HG03460 (cell line): ENCODE measurements around the gene TNK2.
"Not testable (repeated sequence)": the region's sequence is repeated elsewhere in the genome, so short reads cannot be mapped to it uniquely, and the experiment has no call there.

Source experiments
- ATAC-seq: cut with Tn5 transposase; IDR thresholded peaks from one replicate; pipeline ENCODE4 v1.9.1; 2021; ENCODE audit not compliant: unreplicated experiment

Gene TNK2

DNA sequence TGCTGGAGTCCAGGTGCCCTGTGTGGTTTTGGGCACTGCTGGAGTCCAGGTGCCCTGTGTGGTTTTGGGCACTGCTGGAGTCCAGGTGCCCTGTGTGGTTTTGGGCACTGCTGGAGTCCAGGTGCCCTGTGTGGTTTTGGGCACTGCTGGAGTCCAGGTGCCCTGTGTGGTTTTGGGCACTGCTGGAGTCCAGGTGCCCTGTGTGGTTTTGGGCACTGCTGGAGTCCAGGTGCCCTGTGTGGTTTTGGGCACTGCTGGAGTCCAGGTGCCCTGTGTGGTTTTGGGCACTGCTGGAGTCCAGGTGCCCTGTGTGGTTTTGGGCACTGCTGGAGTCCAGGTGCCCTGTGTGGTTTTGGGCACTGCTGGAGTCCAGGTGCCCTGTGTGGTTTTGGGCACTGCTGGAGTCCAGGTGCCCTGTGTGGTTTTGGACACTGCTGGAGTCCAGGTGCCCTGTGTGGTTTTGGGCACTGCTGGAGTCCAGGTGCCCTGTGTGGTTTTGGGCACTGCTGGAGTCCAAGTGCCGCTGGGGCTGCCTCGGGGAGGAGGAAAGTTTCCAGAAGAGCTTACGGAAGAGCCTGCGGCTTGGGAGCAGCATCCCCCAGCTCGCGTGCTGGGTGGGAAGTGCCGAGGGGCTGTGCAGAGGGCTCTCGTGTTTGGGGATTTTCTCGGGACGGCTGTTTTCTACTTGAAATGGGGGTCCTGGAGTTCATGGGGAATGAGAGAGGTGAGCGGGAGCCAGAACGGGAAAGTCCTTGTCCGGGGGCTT, 83.7 kb downstream of the TNK2 start:
- ATAC-seq, result not testable (repeated sequence)

DNA sequence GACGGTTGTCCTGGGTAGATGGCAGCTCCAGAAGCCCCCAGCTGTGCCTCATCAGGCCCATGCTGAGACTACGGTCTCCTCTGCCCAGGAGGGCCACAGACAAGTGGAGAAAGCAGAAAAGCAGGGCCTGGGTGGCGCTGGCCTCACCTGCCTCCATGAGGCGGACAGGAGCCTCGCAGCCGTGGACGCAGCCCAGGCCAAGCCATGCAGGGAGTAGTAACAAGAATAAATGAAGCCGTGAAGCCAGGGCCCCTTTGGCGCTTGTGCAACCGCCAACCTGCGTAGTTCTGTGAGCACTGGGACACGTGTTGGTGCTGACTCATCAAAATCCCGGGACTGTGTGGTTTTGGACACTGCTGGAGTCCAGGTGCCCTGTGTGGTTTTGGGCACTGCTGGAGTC, 84.4 kb downstream of the TNK2 start:
- ATAC-seq, result no peak

DNA sequence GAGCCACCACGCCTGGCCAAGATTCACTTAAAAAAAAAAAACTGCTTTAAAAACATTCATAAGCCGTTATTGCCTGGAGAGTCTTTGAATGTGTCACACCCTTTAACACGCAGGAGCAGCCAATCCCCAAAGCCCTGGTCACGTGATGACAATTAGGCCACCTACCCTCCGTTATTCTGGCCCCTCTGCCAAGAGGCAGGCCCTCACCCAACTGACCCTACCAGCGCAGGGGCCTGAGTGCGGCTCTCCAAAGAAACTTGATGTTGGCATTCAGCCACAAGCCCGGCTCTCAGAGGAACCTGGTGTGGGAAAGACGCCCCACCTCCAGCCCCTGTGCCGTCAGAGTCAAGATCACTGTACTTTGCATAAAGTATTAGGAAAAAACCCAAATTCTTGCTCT, 85.1 kb downstream of the TNK2 start:
- ATAC-seq, result no peak

DNA sequence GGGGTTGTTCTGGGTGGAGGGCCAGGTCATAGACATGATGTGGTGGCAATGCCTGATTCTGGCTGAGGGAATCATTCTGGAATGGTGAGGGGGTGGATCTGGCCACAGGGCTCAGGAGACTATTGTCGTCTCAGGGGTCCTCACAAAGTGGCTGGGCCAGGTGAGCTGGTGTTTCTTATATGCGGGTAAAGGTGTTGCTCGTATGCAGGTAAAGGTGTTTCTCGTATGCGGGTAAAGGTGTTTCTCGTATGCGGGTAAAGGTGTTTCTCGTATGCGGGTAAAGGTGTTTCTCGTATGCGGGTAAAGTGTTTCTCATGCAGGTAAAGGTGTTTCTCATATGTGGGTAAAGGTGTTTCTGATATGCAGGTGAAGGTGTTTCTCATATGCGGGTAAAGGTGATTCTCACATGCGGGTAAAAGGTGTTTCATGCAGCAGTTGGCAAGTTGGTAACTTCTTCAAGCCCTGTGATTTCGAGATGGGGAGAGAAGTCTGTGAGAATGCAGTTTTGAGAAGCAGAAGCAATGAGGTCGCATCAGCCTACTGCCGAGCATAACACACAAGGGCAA, 86.1 kb downstream of the TNK2 start:
- no peak for ATAC-seq

DNA sequence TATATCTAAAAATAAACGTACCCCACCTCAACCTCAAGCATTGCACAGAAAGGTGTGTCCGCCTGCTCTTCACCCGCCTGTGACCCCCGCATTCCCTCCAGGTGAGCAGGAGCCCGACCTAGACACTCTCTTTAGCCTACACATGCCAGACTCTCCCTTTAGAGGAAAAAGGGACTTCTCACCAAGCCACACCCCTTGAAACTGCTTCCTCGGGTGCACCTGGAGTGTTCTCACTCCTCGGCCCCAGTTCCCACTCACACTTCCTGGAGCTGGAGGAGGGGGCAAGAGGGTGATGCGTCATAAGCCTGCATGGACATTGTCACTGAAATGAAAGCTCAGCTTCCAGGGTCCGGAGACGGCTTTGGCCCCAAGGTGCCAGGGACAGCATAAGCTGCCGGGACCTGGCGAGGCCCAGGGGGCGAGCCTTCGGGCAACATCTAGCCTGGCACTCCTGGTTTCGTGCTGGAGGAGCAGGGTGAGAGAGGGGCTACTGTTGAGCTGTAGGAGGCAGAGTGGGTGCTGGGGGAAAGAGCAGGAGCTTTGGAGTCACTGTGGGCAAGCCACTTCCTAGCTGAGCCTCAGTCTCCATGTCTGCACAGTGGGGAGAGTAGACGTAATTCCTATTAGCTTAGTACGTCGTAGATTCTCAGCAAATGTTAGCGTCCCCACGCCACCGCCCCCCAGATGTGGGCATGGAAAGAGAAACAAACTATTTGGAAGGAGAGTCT, 86.8 kb downstream of the TNK2 start:
- no peak for ATAC-seq

DNA sequence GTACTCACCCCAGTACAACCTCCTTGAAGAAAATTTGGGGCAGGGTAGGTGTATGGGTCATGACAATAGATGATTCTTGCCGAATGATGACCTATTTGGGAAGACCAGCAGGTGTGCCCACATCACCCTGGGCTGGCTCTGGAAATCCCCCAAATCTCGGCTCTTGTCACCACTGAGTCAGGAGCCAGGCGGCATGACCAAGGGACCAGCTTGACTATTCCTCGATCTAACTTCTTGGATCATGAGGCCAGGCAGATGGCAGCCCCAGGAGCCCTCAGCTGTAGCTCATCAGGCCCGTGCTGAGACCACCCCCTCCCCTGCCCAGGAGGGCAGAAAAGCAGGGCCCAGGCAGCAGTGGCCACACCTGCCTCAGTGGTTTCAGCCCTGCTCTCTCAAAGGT, 87.5 kb downstream of the TNK2 start:
- ATAC-seq, result no peak

DNA sequence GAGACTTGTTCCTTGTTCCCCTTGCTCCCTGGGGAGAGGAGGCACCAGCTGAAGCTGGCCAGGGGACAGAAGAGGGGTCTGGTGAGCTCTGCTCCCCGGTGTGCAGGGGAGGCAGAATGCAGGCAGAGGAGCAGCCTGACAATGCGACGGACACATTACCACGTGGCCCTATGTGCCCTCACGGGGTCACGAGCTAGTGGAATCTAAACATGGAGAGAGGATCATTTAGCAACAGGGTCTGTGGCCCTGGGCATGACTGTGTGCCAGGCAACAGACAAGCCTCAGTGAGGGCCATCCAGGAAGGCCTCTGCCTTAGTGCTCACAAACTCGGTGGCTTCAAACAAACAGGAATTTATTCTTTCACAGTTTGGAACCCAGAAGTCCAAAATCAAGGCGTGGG, 88.2 kb downstream of the TNK2 start:
- no peak for ATAC-seq

DNA sequence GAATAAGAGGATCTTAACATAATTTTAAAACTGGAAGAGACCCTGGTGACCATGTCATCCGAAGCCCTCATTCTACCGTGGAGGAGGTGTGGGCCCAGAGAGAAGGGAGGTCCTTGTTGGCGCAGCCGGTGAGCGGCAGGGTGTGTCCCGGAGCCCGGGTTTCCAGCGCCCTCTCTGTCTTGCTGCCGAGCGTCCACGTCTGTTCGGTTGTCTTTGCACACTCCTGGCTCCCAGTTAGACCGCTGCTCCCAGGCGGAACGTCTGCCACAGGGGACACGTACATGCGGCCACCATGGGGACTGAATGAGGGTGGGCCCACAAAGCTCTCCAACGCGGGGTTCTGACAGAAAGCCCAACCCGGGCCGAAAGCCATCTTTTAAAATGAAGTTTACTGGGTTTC, 90.0 kb downstream of the TNK2 start:
- no peak for ATAC-seq

DNA sequence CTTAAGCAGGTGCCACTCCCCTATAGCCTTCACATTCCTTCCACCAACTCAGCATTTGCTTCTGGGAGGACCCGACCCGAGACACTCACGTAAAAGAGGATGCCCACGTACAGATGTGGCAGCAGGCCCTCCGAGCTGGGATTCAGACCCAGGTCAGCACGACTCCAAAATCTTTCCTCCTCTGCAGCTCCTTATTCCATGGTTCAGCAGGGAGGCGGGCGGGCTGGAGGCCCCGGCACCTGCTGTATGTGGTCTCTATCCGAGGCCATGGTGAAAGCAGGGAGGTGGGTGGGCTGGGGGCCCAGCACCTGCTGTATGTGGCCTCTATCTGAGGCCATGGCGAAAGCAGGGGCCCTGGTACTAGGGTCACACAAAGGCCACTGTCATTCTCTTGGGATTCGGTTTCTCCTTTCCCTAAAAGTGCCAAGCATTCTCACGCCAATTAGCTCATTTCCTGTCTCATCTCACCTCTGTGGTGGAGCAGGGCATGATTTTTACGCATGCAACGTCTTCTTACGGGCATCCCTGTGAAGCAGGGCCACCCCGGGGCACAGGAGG, 90.7 kb downstream of the TNK2 start:
- no peak for ATAC-seq

DNA sequence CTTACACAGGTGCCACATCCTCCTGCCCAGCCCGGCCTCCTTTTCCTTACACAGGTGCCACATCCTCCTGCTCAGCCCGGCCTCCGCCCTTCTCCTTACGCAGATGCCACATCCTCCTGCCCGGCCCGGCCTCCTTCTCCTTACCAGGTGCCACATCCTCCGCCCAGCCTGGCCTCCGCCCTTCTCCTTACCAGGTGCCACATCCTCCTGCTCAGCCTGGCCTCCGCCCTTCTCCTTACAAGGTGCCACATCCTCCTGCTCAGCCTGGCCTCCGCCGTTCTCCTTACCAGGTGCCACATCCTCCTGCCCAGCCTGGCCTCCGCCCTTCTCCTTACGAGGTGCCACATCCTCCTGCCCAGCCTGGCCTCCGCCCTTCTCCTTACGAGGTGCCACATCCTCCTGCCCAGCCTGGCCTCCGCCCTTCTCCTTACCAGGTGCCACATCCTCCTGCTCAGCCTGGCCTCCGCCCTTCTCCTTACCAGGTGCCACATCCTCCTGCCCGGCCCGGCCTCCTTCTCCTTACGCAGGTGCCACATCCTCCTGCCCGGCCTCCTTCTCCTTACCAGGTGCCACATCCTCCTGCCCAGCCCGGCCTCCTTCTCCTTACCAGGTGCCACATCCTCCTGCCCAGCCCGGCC, 92.0 kb downstream of the TNK2 start:
- ATAC-seq, result not testable (repeated sequence)

DNA sequence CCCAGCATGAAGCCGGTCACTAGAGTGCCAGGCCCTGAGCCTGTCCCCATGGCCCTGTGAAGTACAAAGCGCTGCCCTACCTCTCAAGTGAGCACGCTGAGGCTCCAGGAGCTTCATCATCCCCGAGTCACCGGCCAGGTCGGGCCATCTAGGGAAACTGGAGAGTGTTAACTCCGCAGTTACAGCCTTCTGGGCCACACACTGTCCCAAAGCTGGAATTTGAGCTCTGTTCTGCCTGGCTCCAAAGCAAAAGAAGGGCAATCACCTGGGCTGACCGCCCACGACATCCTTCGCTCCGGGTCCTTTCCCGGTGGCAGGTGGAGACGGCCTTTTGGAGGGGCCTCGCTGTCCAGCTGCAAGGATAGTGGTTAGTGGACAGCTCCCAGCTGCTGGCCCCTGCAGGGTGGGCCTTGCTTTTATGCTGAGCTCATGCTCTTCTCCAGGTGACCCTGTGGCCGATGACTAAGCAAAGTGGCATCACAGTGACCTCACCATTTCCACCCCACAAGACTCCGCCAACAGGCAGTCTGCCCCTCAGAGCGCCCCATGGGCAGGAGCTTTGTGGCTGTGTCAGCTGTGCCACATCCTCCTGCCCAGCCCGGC, 93.1 kb downstream of the TNK2 start:
- no peak for ATAC-seq

DNA sequence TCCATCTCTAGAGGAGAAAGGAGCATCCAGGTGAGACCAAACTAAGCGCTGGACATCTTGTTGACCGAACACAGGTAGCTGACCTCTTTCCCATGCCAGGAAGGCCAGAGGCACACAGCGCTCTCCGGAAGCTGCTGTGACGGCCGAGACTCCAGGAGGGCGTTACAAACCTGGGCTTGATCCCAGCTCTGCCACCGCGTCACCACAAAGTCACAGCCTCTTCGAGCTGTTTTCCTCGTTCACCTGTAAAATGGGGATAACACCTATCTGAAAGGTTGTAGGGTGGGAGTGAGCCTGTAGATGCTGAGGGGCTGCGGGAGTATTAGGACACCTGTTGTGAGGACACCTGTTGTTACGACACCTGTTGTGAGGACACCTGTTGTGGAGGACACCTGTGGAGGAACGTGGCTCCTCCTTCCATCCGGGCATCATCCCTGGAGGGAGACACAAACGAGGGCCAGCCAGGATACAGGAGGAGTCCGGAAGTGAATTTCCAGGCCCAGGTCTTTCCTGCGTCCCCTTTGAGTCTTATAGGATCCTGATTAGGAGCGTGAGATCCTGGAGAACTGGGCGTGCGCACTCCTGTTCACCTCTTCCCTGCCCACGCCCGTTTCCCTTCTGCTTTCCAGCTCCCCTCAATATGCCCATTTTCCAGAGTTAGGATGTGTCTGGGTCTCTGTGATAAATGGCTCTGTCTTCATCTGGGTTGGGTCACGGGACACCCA, 94.3 kb downstream of the TNK2 start:
- ATAC-seq, result no peak
